Mesangial cell (primary cell): ENCODE measurements around the gene CSK. TPM values are rescaled to one million over a fixed set of nuclear protein-coding genes. Genes with fewer than 3 reads are reported as not detected.

Experiments used
- total RNA-seq: library from RNA; depleted of rRNA; stranded (reverse); fragments of >200 nt; gene quantifications from 2 replicates; pipeline ENCODE4 v1.2.3, GENCODE V29; 2015

Gene CSK
- 34.4 and 40.1 TPM in 2 replicates for total RNA-seq

DNA sequence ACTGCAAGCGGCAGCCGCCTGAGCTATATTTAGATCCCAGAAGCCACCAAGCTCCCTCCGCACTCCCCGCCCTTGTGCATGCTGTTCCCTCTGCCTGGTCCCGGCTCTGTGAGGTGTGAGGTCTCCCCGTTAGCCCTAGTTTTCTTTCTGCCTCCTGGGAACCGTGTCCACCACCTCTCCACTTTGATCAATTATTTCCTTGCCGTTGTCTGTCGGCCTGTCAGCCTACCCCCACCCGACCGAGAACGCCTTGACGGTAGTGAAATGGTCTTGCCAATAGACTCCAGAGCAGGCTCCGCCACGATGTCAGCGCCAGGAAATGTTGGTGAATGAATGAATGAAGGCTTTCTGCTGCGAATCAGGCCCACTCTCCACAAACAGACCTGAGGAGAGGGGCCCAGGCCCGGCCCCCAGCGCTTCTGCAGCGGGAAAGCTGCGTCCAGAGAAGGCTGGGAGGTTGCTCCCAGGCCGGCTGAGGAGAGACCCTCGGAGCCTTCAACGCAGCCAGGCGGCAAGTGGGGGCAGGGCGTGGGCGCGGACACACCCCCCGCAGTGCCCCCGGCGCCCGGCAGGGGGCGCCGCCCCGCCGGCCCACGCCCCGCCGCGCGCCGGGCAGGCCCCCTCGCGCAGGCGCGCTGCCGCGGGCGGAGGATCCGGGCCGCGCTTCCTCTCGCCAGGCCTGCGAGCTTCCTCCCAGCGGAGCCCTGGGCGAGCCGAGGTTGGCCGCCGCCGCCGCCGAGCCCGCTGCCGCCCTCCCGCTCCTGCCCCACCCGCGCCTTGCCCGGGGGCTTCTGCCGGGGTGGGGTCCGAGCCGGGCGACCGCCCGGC lies at the start of gene CSK:
Gene CSK (plus strand): TSS at position 650 of the 828 bp plus-strand sequence. CDS start 16,218 bp downstream, outside the sequence.

DNA sequence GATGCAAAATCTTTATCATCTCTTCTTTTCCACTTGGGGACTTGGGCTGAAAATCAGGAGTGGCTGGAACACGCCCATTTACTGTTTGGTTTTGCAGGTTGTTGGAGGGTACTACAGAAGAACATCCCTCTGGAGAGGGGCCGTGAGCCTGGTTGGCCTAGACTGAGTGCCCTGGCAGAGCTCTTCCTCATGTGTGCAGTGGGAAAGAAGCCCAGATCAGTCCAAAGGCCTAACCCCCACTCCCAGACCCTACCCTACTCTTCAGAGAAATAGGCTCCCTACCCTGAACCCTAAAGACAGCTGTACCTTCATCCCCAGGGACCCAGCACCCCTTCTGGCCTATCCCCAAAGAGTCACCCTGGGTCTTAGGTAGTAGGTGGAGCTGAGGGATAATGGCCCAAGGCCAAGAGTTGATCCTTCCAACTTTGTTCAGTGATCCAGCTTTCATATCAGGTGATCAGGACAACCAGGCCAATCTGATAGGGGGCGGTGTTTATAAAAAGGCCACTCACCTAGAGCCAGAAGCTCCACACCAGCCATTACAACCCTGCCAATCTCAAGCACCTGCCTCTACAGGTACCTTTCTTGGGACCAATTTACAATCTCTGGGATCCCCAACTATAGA lies 33.4 kb upstream of the CSK start, which contains the start of gene CYP1A2:
Gene CYP1A2 (plus strand): TSS at position 524 of the 625 bp plus-strand sequence. CDS start 894 bp downstream, outside the sequence.

GRCh38 chr15:74812533-74812932 lies 30.7 kb downstream of the CSK start, which contains the start of gene LMAN1L:
LMAN1L (plus strand) TSS chr15:74812835; CDS start chr15:74812855, 20 bp downstream.

DNA sequence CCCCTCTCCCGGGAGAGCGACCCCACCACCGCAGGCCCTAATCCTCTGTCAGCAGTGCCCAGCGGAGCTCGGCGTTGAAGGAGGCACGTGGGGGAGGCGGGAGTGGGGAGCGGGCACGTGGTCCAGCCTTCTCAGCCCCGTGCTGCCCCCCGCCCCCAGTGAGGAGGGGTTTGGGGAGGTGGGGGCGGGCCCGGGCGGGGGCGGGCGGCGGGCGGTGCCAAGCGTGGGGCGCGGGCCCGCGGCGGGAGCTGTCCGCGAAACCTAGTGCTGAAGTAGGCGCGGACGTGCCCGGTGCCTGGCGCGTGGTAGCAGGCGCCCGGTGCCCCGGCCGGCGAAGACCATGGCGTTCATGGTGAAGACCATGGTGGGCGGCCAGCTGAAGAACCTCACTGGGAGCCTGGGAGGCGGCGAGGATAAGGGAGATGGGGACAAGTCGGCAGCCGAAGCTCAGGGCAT lies 44.5 kb downstream of the CSK start, which contains the start of gene CPLX3:
Gene CPLX3 (plus strand): TSS at position 264 of the 456 bp plus-strand sequence. CDS start 77 bp downstream, at position 341.

GRCh38 chr15:74842581-74843444 lies 60.9 kb downstream of the CSK start, which contains the start of gene ULK3:
ULK3 (minus strand) TSS chr15:74843156; CDS start chr15:74843105, 51 bp downstream.

Other genes with a start within 250 kb of the CSK start
- gene ARID3B, start 240.9 kb upstream of the CSK start, total RNA-seq: 3.7 and 7.0 TPM in 2 replicates
- gene CLK3, start 166.2 kb upstream of the CSK start, total RNA-seq: 55.5 and 71.5 TPM in 2 replicates
- gene EDC3, start 86.1 kb upstream of the CSK start, total RNA-seq: 14.1 and 15.6 TPM in 2 replicates
- not detected in 2 replicates for gene CYP1A1, start 56.6 kb upstream of the CSK start, total RNA-seq
- gene CYP1A2, start 33.2 kb upstream of the CSK start, total RNA-seq: not detected in 2 replicates
- gene LMAN1L, start 30.8 kb downstream of the CSK start, total RNA-seq: not detected in 2 replicates
- gene CPLX3, start 44.5 kb downstream of the CSK start, total RNA-seq: not detected in 2 replicates
- 18.6 and 31.4 TPM in 2 replicates for gene ULK3, start 61.1 kb downstream of the CSK start, total RNA-seq
- gene SCAMP2, start 91.3 kb downstream of the CSK start, total RNA-seq: 58.2 and 76.9 TPM in 2 replicates
- gene MPI, start 108.0 kb downstream of the CSK start, total RNA-seq: 61.3 and 68.7 TPM in 2 replicates
- gene FAM219B, start 124.8 kb downstream of the CSK start, total RNA-seq: 32.1 and 39.7 TPM in 2 replicates
- 168 and 220 TPM in 2 replicates for gene COX5A, start 156.0 kb downstream of the CSK start, total RNA-seq
- 6.0 and 8.7 TPM in 2 replicates for gene RPP25, start 174.7 kb downstream of the CSK start, total RNA-seq
- 9.3 and 11.5 TPM in 2 replicates for gene SCAMP5, start 213.5 kb downstream of the CSK start, total RNA-seq
- 13.9 and 39.6 TPM in 2 replicates for gene PPCDC, start 241.5 kb downstream of the CSK start, total RNA-seq